Activated gamma-delta T cell (primary cell): ENCODE results near the gene HOXA4.

Experiments
- DNase-seq: peaks from one replicate; lab custom pipeline; 2025; lab: John Stamatoyannopoulos, UW

HOXA4 gene

DNA sequence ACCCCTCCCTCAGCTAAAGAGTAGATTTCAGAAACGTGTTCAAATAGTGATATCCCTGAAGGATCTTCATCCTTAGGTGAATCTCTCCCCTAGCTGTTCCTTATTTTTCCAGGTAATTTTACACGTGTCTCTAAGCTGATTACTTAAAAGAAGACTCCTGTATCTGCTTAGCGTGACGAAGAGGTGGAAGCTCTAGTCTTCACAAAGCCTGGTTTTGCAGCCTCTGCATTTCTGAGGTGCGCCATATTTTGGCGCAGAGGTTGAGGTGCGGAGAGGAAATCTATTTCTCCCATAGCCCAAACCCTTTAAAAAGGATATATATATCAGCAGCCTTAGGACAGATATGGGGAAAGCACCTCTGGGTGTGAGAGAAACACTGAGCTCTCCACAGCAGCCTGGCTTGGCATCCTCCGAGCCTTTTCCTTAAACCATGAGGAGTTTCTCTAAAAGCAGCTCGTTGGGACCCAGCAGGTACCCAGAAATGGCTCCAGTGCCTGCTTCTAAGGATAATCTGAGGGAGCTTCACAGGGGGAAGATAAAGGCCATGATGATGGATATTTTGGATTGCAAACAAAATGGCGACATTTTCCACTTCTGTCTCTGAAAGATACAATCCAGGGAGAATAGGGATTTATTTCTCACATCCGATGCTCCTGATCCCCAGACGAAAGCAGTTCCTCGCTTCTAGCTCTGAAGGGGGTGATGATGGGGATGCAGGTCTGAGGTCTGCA lies 25.1 kb downstream of the HOXA4 start:
- no peak for DNase-seq

DNA sequence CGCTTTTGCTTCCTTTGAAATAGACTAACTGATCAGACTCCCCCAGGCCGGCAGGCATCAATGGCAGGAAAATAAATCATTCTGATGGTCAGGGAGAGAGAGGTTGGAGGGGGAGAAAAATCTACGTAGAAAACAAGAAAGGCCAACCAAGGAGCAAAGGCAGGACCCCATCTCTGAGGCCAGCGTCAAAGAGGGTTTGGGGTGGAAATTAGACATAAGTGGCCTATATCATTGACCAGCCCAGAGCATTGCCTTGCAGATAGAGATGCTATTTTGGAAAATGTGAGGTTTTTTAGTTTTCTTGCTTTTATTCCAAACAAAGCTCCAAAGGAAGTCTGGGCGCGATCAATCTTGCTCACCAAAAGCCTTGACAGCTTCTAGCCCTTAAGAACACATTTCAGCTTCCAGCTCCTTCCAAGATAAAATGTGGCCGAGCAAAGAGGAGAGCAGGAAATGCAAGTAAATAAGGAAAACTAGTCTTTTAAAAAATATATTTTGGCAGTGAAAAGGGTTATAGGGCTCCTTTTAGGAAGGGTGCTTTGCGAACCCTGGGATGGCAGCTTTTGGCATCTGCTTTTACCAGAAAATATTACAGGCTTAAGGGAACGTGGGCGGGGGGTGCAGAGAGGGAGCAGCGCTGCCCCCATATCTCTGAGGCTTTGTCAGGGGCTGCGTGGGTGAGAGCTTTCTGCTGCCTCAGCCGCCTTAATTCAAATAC lies 26.1 kb downstream of the HOXA4 start:
- no peak for DNase-seq

DNA sequence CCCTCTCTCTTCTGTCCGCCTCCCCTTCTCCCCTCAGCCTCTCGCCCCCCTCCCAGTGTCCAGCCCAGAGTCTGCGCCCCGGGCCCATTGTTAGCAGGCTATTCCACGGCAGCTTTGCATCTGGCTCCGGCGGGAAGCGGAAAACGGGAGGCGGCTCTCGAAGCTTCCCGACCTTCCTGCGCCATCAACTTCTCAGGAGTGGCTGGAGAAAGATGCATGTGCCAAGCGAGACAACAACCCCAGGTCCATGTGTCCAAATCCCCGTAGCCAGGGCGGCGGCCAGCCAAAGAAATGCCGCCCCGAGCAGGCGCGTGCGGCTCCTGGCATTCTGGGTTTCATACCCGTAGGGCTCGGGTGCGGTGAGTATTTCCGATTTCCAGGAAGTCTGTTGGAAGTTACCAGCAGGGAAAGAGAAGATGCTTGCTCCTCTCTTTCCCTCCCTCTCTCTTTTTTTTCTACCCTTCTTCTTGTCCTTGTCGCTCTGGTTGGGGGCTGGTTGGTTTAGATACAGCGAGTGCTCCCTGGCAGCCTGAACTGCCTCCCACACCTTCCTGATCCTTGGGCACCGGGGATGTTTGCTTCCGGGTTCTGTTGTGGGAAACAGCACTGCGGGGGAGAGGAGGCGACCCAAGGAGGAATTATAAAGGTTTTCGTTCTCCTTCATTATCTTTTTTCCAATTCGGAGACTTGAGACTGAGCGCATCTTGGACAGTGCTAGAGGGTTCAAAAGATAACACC lies 26.9 kb downstream of the HOXA4 start:
- DNase-seq = no peak

DNA sequence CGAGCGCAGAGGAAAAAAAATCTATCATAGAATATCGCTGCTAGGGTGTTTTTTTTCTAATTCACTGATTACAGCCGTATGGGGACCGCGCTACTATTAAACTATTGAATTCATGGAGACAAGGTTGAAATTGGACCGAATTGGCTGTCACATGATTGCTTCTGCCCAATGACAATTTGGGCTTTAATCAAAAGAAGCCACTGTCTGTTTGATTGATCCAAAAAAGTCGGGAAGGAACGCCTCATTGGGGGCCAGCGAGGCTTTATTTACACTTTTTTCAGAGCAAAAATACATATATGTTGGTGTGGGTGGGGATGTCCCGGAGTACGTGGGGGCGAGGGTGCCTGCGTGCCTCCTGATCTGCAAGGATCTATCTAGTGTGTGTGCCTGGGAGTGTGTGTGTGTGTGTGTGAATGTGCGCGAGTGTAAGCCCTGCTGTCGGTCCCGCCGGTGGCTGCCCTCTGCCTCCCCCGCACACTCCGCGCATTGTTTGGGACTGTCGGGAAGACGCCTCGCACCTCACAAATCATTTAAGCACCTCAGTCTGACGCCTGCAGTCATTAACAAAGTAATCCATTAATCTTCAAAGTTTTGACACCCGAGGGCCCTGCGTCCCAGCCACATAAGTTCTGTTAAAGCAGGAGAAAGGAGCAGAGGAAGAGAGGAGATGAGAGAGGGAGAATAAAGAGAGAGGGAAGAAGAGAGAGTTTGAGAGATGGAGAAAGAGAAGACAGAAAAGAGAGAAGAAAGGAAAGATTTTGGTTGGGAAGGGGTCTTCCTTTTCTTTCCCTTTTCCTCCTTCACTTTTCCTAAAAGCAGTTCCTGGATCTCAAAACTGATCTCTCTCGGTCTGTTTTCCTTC lies 27.7 kb downstream of the HOXA4 start, which contains the start of gene HOXA2:
Gene HOXA2, minus strand, starts transcription at position 103 of the 862 bp plus-strand sequence. CDS start 183 bp downstream, outside the sequence.
- no peak for DNase-seq

DNA sequence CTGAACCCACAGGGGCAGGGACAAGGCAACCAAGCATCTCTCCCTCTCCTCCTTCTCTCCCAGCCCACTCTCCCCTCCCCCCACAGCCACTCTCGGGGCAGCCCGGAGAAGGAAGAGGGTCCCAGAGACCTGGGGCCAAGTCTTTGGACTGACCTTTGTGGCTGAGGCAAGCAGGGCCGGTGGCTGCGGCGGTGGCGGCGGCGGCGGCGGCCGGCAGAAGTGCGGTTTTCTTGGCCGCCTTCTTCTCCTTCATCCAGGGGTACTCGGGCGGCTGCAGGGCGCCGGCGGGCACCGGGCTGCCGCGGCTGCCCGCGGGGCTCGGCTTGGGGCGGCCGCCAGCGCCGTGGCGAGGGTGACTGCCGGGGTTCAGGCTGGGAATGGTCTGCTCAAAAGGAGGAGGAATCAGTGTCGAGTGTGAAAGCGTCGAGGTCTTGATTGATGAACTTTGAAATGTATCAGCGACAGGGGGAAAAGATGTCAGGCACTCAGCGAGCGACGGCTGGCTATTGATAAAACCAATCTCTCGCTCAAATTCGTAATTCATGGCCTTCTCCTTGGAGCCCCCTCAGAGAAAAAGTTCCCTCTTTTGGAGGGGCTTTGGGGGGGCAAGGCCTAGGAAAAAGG lies 28.5 kb downstream of the HOXA4 start:
- no peak for DNase-seq

DNA sequence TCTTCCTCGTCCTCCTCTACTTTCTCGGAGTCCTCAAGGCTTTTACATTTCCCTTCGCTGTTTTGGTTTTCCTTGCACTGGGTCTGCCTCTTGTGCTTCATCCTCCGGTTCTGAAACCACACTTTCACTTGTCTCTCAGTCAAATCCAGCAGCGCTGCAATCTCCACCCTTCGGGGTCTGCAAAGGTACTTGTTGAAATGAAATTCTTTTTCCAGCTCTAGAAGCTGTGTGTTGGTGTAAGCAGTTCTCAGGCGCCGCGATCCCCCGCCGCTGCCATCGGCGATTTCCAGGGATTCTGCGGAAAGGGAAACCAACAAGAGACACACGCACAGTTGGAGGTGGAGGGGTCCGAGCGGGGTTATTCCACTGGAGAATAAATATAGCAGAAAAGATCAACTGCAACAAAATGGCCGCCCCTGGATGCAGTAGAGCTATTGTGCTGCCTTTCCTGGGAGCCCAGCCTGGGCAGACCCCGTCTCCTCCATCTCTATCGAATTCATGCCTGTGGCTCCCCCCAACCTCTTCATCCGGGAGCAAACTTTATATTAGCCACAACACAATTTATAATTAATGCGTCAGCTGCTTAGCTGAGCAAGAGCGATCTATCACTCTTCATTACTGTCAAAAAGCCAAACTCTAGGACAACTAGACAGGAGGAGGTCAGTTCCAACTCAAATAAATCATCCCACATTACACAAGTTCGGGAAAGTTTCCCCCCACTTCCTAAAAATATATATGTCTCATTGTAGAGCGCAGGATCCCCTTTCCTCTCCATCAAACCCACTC lies 29.2 kb downstream of the HOXA4 start:
- DNase-seq = no peak

DNA sequence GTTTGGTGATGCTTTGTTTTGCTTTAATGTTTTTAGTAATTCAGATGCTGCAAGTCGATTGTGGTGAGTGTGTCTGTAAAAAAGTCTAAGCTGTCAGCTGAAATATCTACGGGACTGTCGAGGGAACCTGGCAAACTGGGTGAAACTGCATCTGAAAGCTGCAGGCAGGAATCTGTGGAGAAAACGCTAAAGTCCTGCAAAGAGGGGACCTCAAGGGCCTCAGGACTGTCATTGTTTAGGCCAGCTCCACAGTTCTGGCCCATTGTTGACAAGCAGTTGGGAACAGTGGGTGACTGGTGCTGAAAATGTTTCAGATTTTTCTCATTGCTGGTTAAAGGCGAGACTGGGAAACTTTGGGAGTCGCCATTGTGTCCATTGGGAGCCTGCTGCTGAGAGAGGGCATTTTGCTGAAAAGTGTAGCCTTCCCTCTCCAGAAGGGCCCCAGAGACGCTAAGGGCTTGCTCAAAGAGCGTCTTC lies 29.8 kb downstream of the HOXA4 start:
- no peak for DNase-seq

DNA sequence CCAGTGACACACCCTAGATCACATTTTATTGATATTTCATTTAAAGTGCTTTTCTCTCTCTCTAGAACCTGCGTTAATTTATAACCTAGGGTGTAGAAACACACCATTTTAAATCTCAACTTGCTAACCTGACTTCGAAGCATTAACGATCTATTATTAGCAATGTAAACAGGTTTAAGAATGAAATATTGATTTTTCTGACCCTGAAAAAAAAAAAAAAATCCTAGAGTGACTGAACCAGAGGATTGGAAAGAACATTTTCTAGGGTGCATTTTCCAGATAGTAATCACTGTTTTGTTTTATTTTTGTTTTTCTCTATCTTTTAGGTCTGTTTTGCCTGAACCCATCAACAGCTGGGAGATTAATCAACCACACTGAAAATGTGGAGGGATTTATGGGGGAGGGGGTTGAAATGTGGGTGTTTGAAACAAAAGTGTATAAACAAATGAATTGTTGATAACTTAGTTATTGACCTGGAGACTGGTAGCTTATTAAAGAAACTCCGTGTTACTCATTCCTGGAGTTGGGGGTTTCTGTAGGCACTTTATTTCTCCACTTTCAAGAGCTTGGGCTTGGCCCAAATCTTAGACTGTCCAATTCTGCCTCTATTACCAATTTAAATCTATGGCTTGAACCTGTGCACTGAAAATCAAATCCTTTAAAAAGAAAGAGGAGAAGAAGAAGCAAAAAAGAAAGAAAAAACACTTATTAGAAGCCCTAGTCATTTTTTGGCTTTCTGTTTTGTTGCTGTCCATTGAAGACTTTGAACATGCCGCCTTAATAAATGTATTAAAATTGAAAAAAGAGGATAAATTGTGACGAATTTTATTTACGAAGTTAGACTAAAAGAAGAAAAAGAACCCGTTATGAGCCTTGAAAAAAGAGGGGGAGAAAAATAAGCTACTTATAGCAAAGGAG lies 30.8 kb downstream of the HOXA4 start:
- no peak for DNase-seq

DNA sequence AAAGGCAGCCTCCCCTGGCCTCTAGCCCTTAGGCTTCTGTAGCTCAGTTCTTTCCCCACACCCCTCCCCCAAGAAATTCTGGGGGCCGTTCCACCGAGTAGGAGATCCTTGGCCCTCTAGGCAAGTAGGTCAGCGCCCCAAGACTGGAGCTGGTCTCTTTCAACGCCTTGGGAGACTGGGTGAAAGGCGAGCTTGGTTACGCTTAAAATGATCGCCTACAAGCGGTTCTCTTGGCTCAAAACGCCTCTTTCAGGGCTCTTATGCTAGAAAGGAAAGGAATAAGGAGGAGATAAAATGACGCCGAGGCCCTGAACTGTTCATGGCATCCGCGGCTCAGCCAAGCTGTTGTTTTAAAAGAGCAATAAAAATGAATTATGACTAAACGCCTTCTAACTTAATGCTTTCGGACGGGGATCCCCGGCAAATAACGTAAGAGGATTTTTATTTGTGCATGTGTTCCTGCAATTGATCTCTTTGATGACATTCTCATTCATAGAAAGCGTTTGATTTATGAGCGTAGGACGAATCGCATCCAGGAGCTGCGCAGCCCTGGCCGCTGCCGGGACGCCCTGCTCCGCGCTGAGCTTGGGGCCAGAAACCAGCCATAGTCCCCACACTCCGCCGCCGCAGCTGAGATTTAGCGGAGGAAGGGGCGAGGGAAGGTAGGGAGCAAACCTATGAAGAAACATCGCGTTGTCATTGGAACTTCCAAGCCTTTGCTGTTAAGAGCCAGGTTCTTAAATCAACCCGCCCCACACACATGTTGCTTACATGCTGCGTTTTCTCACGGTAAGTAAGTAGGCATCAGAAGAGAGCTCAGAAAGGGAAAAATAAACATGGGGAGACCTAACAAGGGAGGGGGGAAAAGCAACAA lies 31.7 kb downstream of the HOXA4 start:
- DNase-seq = no peak

DNA sequence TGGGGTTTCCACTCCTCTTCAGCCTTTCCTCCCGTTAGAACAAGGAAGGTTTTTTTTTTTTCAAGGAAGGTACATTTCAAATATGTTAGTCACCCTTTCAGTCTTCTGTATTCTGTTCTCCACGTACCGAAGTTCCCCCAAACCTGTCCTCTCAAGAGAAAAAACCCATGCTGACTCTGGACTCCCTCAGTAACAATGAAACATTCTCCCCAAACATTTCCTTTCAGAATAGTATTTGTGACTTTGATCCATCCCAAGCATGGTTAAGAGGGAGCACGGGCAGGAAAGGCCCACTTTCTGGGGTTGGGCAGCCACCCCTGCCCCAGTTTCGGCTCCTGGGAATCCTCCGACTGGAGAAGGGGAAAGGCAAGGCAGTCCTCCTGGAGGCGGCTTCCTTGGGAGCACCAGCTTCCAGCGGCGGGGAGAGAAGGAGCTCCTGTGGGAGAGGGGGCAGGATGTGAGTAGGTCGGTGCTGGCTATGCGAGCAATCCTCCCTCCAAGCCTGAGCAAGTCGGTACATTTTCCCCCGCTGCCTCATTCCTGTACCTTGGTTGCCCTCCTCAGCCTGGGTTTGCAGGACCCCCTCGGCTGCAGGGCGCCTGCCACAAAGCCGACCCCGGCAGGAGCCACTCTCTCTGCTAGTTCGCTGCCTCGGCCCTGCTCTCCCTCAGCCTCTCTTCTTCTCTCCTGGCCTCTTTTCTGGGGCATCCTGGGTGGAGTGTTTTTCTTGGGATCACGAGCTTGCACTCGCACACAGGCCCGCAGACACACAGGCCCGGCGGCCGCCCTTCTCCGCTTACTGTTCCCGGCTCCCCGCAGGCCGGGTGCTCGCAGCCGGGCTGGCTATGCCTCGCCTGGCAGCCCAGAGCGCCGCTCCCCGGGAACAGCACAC lies 32.6 kb downstream of the HOXA4 start:
- DNase-seq = no peak

DNA sequence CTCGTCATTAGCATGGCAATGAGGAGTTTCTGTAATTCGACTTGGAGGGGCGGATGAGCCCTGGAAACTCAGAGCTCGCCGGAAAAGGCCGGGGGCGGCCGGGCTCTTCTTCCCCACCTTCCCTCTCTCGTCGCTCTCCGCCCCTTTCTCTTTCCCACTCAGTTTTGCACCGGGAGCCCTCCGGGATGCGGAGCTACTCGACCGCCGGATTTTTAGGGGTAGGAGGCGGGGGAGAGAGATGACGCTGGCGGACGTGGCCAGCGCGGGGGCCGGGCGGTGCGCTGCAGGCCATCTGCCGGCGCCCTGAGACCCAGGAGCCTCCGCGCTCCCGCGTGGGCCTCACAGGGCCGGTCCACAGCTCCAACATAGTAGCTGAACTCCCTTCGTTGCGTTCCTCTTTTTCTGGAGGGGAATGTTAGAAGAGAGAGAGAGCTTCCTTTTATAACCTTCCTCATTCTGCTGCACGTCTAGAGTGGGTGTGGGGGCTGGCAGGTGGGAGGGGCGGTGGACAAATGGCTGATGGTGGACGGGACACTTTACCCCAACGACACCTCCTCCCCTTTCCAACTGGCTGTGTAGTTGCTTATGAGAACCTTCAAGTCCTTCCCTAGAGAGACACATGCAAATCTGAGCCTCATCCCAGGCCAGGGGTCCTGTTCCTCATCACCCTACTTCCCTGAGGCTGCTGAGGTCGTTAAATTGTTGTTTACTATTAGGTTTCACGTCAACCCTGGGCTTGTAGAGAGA lies 33.6 kb downstream of the HOXA4 start:
- DNase-seq = no peak

DNA sequence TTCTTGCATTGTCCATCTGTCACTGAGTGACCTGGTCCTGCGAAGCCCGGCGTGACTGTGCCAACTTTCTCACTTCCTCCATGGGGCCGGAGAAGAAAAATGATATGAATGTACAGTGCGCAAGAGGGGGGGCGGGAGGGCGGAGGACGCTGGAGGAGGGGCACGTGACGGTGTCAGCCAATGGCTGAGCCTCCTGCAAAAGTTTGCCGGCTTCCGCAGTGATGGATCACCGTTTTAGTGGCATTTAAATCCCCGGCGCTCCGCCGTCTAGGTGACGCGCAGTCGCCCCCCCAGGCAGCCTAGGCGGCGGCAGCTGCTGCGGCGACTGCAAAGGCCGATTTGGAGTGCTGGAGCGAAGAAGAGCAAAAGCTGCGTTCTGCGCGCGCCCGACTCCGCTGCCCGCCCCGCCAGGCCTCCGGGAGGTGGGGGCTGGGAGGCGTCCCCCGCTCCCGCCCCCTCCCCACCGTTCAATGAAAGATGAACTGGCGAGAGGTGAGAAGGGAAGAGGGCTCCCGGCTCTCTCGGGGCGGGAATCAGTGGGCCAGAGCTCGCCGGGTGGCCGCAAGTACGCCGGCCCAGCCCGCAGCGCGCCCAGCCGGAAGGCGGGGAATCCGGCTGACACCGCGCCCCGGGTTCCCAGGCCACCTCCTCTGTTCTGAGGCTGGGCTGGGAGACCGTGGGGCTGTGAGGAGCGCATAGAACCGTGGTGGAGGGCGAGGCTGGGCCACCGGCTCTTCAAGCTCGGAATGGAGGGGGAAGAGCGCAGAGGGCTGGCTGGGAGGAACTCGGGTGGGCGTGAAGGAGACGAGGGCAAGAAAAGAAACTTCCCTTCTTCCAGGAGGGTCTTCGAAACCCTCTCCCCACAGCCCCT lies 34.4 kb downstream of the HOXA4 start, which contains the start of gene HOXA1:
Gene HOXA1, minus strand, starts transcription at position 104 of the 871 bp plus-strand sequence. Its CDS starts 88 bp downstream, at position 16.
- peak; percentile 46 for DNase-seq

DNA sequence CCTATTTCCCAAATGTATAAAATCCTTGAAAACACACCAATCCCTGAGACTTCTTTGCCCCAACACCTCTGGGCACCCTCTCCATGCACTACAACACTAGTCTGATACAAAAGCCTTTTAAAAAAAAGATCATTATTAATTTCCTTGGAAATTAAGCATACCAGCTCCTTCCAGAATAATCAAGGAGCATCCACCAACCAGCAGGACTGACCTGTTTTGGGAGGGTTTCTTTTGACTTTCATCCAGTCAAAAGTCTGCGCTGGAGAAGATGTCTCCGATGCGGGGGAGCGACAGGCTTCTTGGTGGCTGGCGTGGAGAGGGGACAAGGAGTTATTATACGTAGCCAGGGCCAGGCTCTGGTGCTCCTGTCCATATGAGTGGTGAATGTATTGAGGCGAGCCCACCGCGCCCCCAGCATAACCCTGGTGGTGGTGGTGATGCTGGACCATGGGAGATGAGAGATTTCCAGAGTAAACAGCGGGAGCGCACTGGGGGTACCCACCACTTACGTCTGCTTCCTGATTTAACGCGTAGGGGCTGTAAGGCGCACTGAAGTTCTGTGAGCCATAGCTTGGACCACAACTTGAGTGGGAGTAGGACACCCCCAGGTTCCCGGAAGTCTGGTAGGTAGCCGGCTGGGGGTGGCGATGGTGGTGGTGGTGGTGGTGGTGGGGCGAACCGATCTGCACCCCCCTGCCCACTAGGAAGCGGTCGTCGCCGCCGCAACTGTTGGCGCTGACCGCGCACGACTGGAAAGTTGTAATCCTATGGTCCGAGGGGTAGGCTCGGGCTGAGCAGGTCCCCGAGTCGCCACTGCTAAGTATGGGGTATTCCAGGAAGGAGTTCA lies 35.3 kb downstream of the HOXA4 start:
- DNase-seq = no peak

DNA sequence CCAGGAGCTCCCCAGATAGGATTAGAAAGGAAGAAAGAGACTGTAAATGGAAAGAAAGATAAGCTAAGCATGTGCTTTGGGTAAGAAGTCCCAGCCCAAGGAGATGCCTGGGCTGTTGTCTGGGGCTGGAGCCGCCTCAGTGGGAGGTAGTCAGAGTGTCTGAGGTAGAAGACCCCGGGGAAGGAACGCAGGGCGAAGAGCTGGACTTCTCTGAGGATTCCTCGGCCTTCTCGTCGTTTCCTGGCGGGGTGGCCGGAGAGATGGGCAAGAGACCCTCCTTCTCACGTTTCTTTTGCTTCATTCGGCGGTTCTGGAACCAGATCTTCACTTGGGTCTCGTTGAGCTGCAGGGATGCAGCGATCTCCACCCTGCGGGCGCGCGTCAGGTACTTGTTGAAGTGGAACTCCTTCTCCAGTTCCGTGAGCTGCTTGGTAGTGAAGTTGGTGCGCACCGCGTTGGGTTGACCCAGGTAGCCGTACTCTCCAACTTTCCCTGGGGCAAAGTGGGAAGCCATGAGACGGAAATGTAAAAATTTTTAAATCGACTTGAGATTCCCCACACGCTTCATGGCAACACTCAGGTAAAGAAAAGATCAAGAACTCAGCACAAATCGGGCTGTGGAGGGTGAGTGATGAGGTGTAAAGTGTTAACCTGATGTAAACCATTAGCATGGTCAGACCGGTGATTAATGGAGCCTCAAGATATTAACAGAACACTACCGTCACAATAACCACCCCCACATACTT lies 36.1 kb downstream of the HOXA4 start:
- no peak for DNase-seq
